GM12801 (cell line): Measurements from ENCODE around the gene VAV2.

Experiments used
- TF ChIP-seq, protein P1 (sequence below): IDR thresholded peaks from one replicate; pipeline ENCODE4 v1.5.1; 2011; ENCODE audit warnings: control low read depth; ENCODE audit not compliant: insufficient read length; ENCODE audit errors: extremely low read depth

The VAV2 gene

DNA sequence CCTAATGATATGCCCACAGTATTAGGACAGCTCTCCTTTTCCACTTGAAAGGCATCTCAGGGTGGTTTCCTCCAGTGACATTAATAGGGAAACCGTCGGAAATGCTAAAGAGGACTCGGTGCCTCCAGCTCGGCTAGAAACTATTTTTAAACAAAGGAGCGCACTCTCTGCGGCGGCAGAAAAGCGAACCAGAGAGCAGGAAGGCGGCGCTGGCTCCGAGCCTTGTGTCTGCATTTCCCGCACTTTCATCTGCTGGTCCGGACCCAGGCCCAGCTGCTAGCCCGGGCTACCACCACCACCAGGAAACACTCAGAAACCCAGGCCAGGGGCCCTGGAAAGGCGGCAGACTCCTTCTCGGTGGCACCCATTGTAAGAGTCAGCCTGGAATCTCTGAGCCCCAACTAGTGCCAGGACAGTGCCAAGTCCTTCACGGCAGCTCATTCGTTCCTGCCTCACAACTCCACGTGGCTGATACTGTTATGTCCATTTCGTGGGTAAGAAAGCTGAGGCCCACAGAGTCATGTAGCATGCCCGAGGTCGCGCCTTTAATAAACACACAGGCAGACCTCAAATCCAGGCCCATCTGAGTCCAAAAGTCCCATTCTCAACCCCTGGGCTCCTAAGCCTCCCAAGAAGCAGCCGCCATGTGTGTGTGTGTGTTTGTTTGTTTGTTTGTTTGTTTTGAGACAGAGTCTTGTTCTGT, 73.9 kb downstream of the VAV2 start:
- TF ChIP-seq, protein P1, sequence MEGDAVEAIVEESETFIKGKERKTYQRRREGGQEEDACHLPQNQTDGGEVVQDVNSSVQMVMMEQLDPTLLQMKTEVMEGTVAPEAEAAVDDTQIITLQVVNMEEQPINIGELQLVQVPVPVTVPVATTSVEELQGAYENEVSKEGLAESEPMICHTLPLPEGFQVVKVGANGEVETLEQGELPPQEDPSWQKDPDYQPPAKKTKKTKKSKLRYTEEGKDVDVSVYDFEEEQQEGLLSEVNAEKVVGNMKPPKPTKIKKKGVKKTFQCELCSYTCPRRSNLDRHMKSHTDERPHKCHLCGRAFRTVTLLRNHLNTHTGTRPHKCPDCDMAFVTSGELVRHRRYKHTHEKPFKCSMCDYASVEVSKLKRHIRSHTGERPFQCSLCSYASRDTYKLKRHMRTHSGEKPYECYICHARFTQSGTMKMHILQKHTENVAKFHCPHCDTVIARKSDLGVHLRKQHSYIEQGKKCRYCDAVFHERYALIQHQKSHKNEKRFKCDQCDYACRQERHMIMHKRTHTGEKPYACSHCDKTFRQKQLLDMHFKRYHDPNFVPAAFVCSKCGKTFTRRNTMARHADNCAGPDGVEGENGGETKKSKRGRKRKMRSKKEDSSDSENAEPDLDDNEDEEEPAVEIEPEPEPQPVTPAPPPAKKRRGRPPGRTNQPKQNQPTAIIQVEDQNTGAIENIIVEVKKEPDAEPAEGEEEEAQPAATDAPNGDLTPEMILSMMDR, result no peak

DNA sequence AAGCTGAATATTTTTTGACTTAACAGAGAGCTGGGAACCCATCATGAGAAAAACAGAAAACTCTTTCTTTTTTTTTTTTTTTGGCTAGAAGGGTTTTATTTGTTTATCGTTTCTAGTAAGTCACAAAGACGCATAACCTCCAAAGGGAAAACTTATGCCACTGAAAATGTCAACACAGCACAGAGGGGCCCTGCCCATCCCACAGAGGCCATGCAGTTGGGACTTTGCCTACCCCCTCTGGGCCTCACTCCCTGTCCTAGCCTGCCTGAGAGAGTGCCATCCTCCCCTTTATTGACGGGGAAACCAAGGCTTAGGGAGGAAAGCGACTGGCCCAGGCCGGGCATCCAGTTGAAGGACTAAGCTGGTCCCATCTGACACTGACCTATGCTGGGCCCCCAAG, 74.7 kb downstream of the VAV2 start:
- TF ChIP-seq, protein P1, result no peak

DNA sequence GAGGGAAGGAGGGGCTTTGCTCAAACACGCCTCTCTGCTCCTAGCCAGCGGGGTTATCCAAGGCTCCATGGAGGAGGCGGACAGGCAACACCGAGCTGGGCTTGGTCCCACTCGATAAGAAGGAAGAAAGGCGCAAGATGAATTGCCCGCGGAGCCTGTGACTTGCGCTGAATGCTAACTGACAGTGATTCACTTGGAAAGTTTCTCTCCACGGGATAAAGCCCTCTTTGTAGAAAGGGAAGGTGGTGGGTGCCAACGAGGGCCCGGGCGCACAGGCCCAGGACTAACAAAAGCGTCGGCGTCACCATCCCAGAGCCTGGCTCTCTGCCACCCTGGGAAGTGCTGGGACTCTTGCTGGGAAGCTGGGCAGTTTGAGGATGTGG, 76.0 kb downstream of the VAV2 start:
- TF ChIP-seq, protein P1, result no peak

DNA sequence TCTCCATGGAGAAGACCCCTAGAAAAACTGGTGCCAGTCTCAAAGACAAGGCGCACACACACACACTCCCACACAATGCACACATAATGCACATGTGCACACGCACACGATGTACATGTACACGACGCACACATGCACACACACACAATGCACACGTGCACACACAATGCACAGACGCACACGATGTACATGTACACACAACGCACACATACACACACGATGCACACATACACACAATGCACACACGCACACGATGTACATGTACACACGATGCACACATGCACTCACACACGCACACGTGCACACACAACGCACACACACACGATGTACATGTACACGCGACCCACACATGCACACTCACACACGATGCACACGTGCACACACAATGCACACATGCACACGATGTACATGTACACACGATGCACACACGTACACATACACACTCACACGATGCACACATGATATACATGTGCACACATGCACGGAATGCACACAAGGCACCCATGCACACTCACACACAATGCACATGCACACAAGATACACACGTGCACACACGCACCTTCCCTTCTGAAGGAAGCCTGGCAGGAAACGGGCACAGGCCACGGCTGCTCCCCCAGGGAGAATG, 76.5 kb downstream of the VAV2 start:
- TF ChIP-seq, protein P1, result no peak

DNA sequence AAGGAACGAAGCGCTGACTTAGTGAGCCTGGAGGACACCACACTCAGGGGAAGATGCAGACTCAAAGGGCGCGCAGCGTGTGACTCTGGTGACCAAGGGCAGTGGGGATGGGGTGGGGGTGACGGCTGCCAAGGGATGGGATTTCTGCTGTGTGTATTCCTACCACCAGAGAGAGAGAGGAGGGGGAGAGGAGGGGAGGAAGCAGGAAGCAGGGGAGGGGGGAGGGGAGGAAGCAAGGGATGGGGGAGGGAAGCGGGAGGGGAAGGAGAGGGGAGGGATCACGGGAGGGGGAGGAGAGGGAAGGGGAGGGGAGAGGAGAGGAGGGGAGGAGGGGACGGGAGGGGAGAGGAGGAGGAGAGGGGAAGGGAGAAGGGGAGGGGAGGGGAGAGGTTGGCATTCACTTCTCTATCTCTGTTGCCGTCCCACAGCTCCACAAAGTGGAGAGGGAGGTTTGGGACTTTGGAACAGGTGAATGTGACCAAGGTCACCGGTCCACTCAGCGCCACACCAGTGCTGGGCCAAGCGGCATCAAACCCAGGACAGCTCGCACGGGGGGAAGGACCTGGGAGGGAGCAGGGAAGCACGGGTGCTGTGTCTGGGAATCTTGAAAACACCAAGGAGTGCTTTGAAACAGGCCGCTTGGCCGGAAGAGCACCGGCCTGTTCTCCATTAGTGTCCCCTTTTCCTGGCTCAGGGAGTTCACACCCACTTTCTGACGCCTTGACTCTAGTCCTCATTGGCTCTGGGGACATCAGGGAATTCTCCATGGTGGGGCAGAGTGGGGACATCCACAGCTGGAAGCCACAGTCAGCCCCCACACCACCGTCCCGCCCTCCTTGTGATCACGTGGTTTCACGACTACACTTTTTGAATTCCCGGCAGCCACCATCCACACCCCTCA, 77.4 kb downstream of the VAV2 start:
- TF ChIP-seq, protein P1, result no peak

DNA sequence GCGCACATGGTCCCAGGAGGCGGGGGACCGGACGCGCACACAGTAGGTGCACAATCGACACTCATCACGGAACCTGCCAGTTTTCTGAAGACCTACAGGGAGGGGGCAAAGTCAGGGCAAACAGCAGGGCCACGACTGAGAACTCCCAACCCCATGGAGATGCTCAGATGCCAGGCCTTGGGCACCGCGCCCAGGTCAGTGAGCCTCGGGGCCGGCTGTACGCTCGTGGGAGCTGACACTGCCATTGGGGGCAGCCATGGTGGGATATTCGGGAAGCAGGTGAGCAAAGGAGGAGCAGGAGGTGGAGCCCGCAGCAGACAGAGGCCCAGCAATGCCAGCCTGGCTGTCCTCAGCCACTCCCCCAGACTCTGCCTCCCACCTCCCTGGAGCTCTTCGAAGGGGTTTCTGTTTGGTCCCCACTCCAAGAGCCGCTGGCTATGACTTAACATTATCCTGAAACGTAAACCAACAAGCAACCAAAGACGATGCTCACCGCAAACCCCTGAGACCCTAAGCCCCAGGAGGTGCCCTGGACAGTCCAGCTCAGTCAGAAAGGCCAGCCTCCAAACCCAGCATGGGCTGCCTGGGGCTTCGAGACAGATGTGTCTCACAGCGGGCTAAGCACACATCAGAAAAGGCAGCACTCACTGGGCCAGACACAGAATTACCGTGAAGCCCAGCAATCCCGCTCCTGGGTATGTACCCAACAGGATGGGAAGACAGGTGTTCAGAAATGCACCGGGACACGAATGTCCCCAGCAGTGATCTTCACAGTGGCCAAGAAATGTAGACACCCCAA, 78.4 kb downstream of the VAV2 start:
- TF ChIP-seq, protein P1, result no peak
